Kidney (tissue), 14 donors: Measurements from ENCODE around the gene SRSF1. TPM values are rescaled to one million over a fixed set of nuclear protein-coding genes. Genes with fewer than 3 reads are reported as not detected.

Source experiments
- DNase-seq, 5 donors: peaks; one replicate each; pipeline ENCODE4 v3.0.0-alpha.2; 2013 to 2020
- FAIRE-seq: peaks from 2 replicates; lab custom pipeline; 2012; peaks lifted over from hg19 to GRCh38; lab: Jason Lieb, UNC
- H3K27ac ChIP-seq, 2 donors: one replicate each; pipeline ENCODE4 v1.7.0; 2013; ENCODE audit warnings: low read depth in 2 of 2, low read length in 2 of 2, inconsistent platforms in 1 of 2
- H3K27me3 ChIP-seq: one replicate; pipeline ENCODE4 v1.7.1; 2013; ENCODE audit warnings: low read length, inconsistent platforms; ENCODE audit not compliant: control insufficient read depth, insufficient read depth
- H3K36me3 ChIP-seq, 3 donors: one replicate each; pipeline versions ENCODE4 v1.7.0 to v1.7.1; 2013; ENCODE audit warnings: low read length in 3 of 3, control low read depth in 1 of 3, inconsistent platforms in 1 of 3; ENCODE audit not compliant: insufficient read depth in 3 of 3, control insufficient read depth in 2 of 3
- H3K4me1 ChIP-seq, 3 donors: one replicate each; pipeline versions ENCODE4 v1.7.0 to v1.7.1; 2013; ENCODE audit warnings: low read length in 3 of 3, inconsistent platforms in 1 of 3, low read depth in 1 of 3; ENCODE audit not compliant: control insufficient read depth in 2 of 3, insufficient read depth in 2 of 3
- H3K4me3 ChIP-seq, 3 donors: one replicate each; pipeline versions ENCODE4 v1.7.0 to v1.8.1; 2013; ENCODE audit warnings: low read length in 3 of 3, control low read depth in 1 of 3, inconsistent platforms in 1 of 3
- H3K9ac ChIP-seq, 3 donors: one replicate each; pipeline versions ENCODE4 v1.7.0 to v1.7.1; 2013; ENCODE audit warnings: low read length in 3 of 3, control low read depth in 1 of 3, inconsistent platforms in 1 of 3
- H3K9me3 ChIP-seq, 3 donors: one replicate each; pipeline versions ENCODE4 v1.7.0 to v1.7.1; 2013; ENCODE audit warnings: low read length in 3 of 3, control low read depth in 1 of 3, inconsistent platforms in 1 of 3; ENCODE audit not compliant: control insufficient read depth in 2 of 3, insufficient read depth in 1 of 3
- intact Hi-C: fragments of 100-400 bp; cut with DNase I; formaldehyde crosslinking; loops from one replicate; pipeline ENCODE4 v1.11.1; 2022
- polyA plus RNA-seq: library from polyadenylated mRNA; stranded (reverse); fragments of 350-450 nt; fragmentation: Illumina TruSeq; extraction: RNeasy Lipid Tissue Mini Kit (QIAGEN cat#74804); gene quantifications from one replicate; pipeline ENCODE4 v1.2.3, GENCODE V29; 2014; ENCODE audit warnings: low read depth, low replicate concordance; ENCODE audit not compliant: insufficient read depth
- total RNA-seq: library from RNA; stranded (reverse); fragmentation: NEBNext Ultra II Directional; extraction: Animal tissue kit (Norgen Biotek cat#: 25700); gene quantifications from one replicate; pipeline ENCODE4 v1.2.1, GENCODE V29; 2021
- TF ChIP-seq, protein P1 (sequence below): IDR thresholded peaks from 3 replicates; pipeline ENCODE4 v1.5.1; 2012; ENCODE audit warnings: mild to moderate bottlenecking, moderate library complexity, borderline replicate concordance; ENCODE audit not compliant: insufficient read depth; ENCODE audit errors: extremely low read depth
- donor health status: control.
- donor health status: control.
- donor health status: control.
- donor health status: control.
- donor health status: control.
- donor health status: DM: yes; HTN: yes; CAD: no.
- donor health status: Normal renal cell carcinoma (clear cell type).

The SRSF1 gene
- total and polyA plus RNA-seq, 2 donors from 2014 or later: 69.8 to 177 TPM

DNA sequence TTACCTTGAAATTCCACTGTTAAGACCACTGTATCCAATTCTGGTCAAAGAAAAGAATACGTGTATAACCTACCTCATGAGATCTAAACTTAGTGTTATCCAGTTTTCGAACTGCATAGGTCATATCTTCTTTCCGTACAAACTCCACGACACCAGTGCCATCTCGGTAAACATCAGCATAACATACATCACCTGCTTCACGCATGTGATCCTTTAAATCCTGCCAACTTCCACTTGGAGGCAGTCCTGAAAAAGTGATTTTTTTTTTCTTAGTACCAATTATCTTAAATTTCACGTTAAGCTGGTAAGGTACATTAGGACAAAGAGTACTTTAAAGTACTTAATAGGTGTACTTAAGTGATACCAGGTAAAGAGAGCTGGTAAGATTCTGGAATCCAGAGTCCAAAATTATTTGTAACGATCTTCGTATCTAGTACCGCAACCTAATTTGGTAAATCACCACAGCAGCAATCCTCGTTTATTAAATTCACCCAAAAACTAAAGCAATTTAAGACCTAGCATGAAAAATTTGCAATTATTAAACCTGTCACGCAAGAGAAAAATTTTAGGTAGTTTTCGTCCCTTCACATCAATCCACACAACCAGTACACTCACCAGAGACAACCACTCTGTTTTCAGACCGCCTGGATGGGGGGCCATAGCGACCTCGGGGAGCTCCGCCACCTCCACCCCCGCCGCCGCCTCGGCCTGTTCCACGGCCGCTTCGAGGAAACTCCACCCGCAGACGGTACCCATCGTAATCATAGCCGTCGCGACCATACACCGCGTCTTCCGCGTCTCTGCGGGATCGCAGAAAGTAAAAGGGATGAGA, 1.1 kb downstream of the SRSF1 start:
- Histone ChIP-seq H3K36me3 (peaks cover 14 to 35% (median 25%) of the 10 kb centered on the region in 3 donors), H3K4me1 (peaks cover 7 to 26% (median 25%) of the 10 kb centered on the region in 3 donors), H3K9ac (peak overlapping the region; percentile 92 to 100 (median 97)), H3K27me3 (no peaks in the 10 kb centered on the region), H3K9me3 (no peaks in the 10 kb centered on the region), H3K27ac (peak overlapping the region; percentile 98 to 99), H3K4me3 (peak overlapping the region; percentile 83 to 100 (median 97))
- TF ChIP-seq, protein P1, sequence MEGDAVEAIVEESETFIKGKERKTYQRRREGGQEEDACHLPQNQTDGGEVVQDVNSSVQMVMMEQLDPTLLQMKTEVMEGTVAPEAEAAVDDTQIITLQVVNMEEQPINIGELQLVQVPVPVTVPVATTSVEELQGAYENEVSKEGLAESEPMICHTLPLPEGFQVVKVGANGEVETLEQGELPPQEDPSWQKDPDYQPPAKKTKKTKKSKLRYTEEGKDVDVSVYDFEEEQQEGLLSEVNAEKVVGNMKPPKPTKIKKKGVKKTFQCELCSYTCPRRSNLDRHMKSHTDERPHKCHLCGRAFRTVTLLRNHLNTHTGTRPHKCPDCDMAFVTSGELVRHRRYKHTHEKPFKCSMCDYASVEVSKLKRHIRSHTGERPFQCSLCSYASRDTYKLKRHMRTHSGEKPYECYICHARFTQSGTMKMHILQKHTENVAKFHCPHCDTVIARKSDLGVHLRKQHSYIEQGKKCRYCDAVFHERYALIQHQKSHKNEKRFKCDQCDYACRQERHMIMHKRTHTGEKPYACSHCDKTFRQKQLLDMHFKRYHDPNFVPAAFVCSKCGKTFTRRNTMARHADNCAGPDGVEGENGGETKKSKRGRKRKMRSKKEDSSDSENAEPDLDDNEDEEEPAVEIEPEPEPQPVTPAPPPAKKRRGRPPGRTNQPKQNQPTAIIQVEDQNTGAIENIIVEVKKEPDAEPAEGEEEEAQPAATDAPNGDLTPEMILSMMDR: no peak
- DNase-seq: no peak
- FAIRE-seq: no peak
- intact Hi-C loops: no loop called here

DNA sequence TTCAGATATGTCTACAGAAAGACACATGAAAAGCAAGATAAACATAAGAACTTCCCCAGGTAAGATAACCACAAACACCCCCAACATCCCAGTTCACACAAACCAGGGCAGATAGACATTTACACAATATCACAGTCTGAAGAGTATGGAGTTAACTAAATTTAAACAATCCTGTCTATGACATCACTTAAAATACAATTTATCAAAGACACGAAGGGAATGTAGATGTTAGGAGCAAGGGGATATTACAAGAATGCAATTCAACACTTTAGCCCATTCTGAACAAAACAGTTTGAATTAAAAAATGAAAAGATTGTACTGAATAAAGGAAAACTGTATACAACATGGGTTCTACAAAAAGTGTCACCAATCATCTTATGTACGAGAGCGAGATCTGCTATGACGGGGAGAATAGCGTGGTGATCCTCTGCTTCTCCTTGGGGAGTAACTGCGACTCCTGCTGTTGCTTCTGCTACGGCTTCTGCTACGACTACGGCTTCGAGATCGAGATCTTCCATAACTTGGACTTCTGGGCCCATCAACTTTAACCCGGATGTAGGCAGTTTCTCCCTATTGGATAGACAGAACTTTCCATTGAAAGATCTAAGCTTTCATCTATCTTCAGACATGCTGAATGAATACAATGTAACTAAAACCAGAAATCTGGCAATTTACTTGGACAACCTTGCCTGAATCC, 1.9 kb downstream of the SRSF1 start:
- H3K4me1 ChIP-seq: peaks cover 7 to 26% (median 25%) of the 10 kb centered on the region in 3 donors
- DNase-seq (no peak), FAIRE-seq (no peak)
- intact Hi-C loops: no loop called here
- peak overlapping the region; percentile 55 to 97 (median 92) for H3K9ac ChIP-seq
- H3K27ac ChIP-seq: no peak overlapping the region
- H3K9me3 ChIP-seq: no peaks in the 10 kb centered on the region
- peaks cover 14 to 41% (median 31%) of the 10 kb centered on the region in 3 donors for H3K36me3 ChIP-seq
- TF ChIP-seq, protein P1: no peak
- H3K4me3 ChIP-seq: peak overlapping the region; percentile 83 to 100 (median 97)
- no peaks in the 10 kb centered on the region for H3K27me3 ChIP-seq

DNA sequence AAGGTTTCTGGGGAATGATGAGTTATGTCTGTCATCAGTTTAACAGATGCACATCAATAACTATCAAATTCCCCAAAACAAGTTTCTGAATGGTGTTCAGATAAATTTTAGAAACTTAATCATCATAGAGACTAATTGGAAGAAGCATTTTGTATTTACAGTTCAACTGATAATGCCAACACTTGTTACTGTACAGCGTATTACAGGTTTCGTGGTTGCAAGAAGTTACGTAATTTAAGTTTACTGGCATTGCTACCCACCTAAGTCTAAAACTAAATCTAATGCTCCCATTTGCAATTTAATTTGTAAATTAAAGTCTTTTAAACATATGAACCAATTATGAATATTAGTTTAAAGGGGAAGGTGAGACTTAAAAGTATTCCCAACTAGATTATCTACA, 3.0 kb downstream of the SRSF1 start:
- intact Hi-C loops: loop anchor here (5.0 kb wide), 1 partner anchor 147 kb away; no protein-coding TSS in a partner anchor
- no peak overlapping the region for H3K27ac ChIP-seq

More for the DNA sequence above, 3.0 kb downstream of the SRSF1 start:
- DNase-seq (no peak), FAIRE-seq (no peak)
- Histone ChIP-seq H3K9me3 (no peaks in the 10 kb centered on the region), H3K4me3 (no peak overlapping the region), H3K36me3 (peaks cover 14 to 43% (median 32%) of the 10 kb centered on the region in 3 donors), H3K27me3 (no peaks in the 10 kb centered on the region), H3K4me1 (peaks cover 7 to 26% (median 25%) of the 10 kb centered on the region in 3 donors), H3K9ac (no peak overlapping the region)
- TF ChIP-seq, protein P1: no peak
